Mucosa of rectum (tissue), 2 donors: ENCODE data around the gene MAP4K3.
A peak's percentile ranks its signal among the peaks of the same experiment; 100 is the strongest.

ENCODE experiments used
- H3K27ac ChIP-seq, 2 donors: one replicate each; pipeline ENCODE4 v1.7.0; 2013; ENCODE audit warnings: inconsistent platforms in 2 of 2, low read depth in 2 of 2, low read length in 2 of 2
- H3K27me3 ChIP-seq, 2 donors: one replicate each; pipeline ENCODE4 v1.7.0; 2013; ENCODE audit warnings: low read length in 2 of 2; ENCODE audit not compliant: control insufficient read depth in 2 of 2, insufficient read depth in 2 of 2
- H3K36me3 ChIP-seq, 2 donors: one replicate each; pipeline ENCODE4 v1.7.0; 2013; ENCODE audit warnings: low read length in 2 of 2; ENCODE audit not compliant: control insufficient read depth in 2 of 2, insufficient read depth in 2 of 2
- H3K4me1 ChIP-seq, 2 donors: one replicate each; pipeline ENCODE4 v1.7.0; 2013; ENCODE audit warnings: low read length in 2 of 2, mild to moderate bottlenecking in 1 of 2; ENCODE audit not compliant: control insufficient read depth in 2 of 2, insufficient read depth in 2 of 2
- H3K4me3 ChIP-seq, 2 donors: one replicate each; pipeline ENCODE4 v1.7.0; 2013; ENCODE audit warnings: low read length in 2 of 2
- H3K9ac ChIP-seq, 2 donors: one replicate each; pipeline ENCODE4 v1.7.0; 2013; ENCODE audit warnings: low read length in 2 of 2, low read depth in 1 of 2, mild to moderate bottlenecking in 1 of 2
- H3K9me3 ChIP-seq, 2 donors: one replicate each; pipeline ENCODE4 v1.7.0; 2013; ENCODE audit warnings: low read length in 2 of 2; ENCODE audit not compliant: control insufficient read depth in 2 of 2
- donor health status: healthy.
- donor health status: Normal muscosa, but diverticular disease.

The MAP4K3 gene

GRCh38 chr2:39436592-39437521 lies at the start of gene MAP4K3:
Gene MAP4K3 (minus strand): TSS chr2:39437285. CDS start chr2:39436987, 298 bp downstream.
- peaks cover 9% of the 10 kb centered on the region in 2 donors for H3K4me1 ChIP-seq
- H3K4me3 ChIP-seq, result peak within 1 kb of the TSS; percentile 89 to 95
- H3K36me3 ChIP-seq, result no peaks in the 10 kb centered on the region
- H3K9me3 ChIP-seq, result no peaks in the 10 kb centered on the region
- no peaks in the 10 kb centered on the region for H3K27me3 ChIP-seq
- peak within 1 kb of the TSS; percentile 88 to 92 for H3K27ac ChIP-seq
- peak within 1 kb of the TSS; percentile 94 for H3K9ac ChIP-seq

- H3K4me3 ChIP-seq, result no peak overlapping the region
- H3K9me3 ChIP-seq, result no peaks in the 10 kb centered on the region
- H3K36me3 ChIP-seq, result no peaks in the 10 kb centered on the region
- no peaks in the 10 kb centered on the region for H3K4me1 ChIP-seq
- no peak overlapping the region for H3K9ac ChIP-seq
- H3K27ac ChIP-seq, result no peak overlapping the region
- H3K27me3 ChIP-seq, result no peaks in the 10 kb centered on the region
Observed at GRCh38 chr2:39486071-39486470, 49.0 kb upstream of the MAP4K3 start.

GRCh38 chr2:39484620-39485495 lies 47.8 kb upstream of the MAP4K3 start:
- Histone ChIP-seq H3K36me3 (no peaks in the 10 kb centered on the region), H3K27me3 (no peaks in the 10 kb centered on the region), H3K9me3 (no peaks in the 10 kb centered on the region), H3K9ac (no peak overlapping the region), H3K27ac (no peak overlapping the region), H3K4me3 (no peak overlapping the region), H3K4me1 (no peaks in the 10 kb centered on the region)

- Histone ChIP-seq H3K27me3 (no peaks in the 10 kb centered on the region), H3K9ac (no peak overlapping the region), H3K9me3 (no peaks in the 10 kb centered on the region), H3K4me1 (no peaks in the 10 kb centered on the region), H3K4me3 (no peak overlapping the region), H3K27ac (no peak overlapping the region), H3K36me3 (no peaks in the 10 kb centered on the region)
Observed at GRCh38 chr2:39484206-39484605, 47.1 kb upstream of the MAP4K3 start.

GRCh38 chr2:39483534-39483933 lies 46.4 kb upstream of the MAP4K3 start:
- no peak overlapping the region for H3K4me3 ChIP-seq
- no peak overlapping the region for H3K27ac ChIP-seq
- no peaks in the 10 kb centered on the region for H3K9me3 ChIP-seq
- H3K27me3 ChIP-seq, result no peaks in the 10 kb centered on the region
- no peaks in the 10 kb centered on the region for H3K4me1 ChIP-seq
- H3K9ac ChIP-seq, result no peak overlapping the region
- H3K36me3 ChIP-seq, result no peaks in the 10 kb centered on the region

GRCh38 chr2:39481611-39482010 lies 44.5 kb upstream of the MAP4K3 start:
- Histone ChIP-seq H3K4me1 (no peaks in the 10 kb centered on the region), H3K9me3 (peaks cover 0 to 1% of the 10 kb centered on the region in 2 donors), H3K27me3 (no peaks in the 10 kb centered on the region), H3K4me3 (no peak overlapping the region), H3K27ac (no peak overlapping the region), H3K9ac (no peak overlapping the region), H3K36me3 (peaks cover 2 to 4% of the 10 kb centered on the region in 2 donors)

- Histone ChIP-seq H3K36me3 (peaks cover 3 to 4% of the 10 kb centered on the region in 2 donors), H3K27ac (no peak overlapping the region), H3K27me3 (no peaks in the 10 kb centered on the region), H3K9ac (no peak overlapping the region), H3K4me1 (no peaks in the 10 kb centered on the region), H3K9me3 (peaks cover 0 to 1% of the 10 kb centered on the region in 2 donors), H3K4me3 (no peak overlapping the region)
Observed at GRCh38 chr2:39479696-39480095, 42.6 kb upstream of the MAP4K3 start.

GRCh38 chr2:39479053-39479670 lies 42.1 kb upstream of the MAP4K3 start:
- Histone ChIP-seq H3K27me3 (no peaks in the 10 kb centered on the region), H3K9me3 (peaks cover 0 to 1% of the 10 kb centered on the region in 2 donors), H3K4me3 (no peak overlapping the region), H3K27ac (no peak overlapping the region), H3K36me3 (peaks cover 3 to 4% of the 10 kb centered on the region in 2 donors), H3K4me1 (no peaks in the 10 kb centered on the region), H3K9ac (no peak overlapping the region)

GRCh38 chr2:39476524-39476923 lies 39.4 kb upstream of the MAP4K3 start:
- H3K4me3 ChIP-seq, result no peak overlapping the region
- H3K27ac ChIP-seq, result no peak overlapping the region

More at GRCh38 chr2:39476524-39476923, 39.4 kb upstream of the MAP4K3 start:
- Histone ChIP-seq H3K27me3 (no peaks in the 10 kb centered on the region), H3K4me1 (no peaks in the 10 kb centered on the region), H3K9ac (no peak overlapping the region), H3K9me3 (peaks cover 0 to 1% of the 10 kb centered on the region in 2 donors), H3K36me3 (peaks cover 3 to 4% of the 10 kb centered on the region in 2 donors)
